H1 (cell line): ENCODE measurements around the gene PEPD. TPM values are rescaled to one million over a fixed set of nuclear protein-coding genes. Genes with fewer than 3 reads are reported as not detected.

ENCODE experiments used
- GTF2F1 ChIP-seq: IDR thresholded peaks from 2 replicates; pipeline ENCODE4 v1.6.1; 2012; ENCODE audit warnings: low read depth, low read length, improper control_type of control experiment, borderline replicate concordance
- PHF8 ChIP-seq: fragments of 200-600 bp; sonication (generic); conservative IDR thresholded peaks from 2 replicates; pipeline ENCODE4 v1.7.1; 2012; ENCODE audit warnings: low read depth, mild to moderate bottlenecking, inconsistent platforms, low read length, moderate library complexity
- RAD21 ChIP-seq, 2 experiments: IDR thresholded peaks in 1 of 2; conservative IDR thresholded peaks in 1 of 2; 2 replicates each; pipeline ENCODE4 v1.6.1; 2011; ENCODE audit warnings: low read depth in 2 of 2, low read length in 2 of 2, improper control_type of control experiment in 1 of 2, inconsistent platforms in 1 of 2, mild to moderate bottlenecking in 1 of 2, moderate library complexity in 1 of 2
- polyA plus RNA-seq, 7 experiments: library from polyadenylated mRNA; depleted of rRNA in 3 of 7; stranded (reverse) in 5 of 7; unstranded in 2 of 7; fragments of >200 nt in 5 of 7; fragments of 200-250 nt in 2 of 7; gene quantifications; 1 replicate in 5 of 7; 2 replicates in 1 of 7; 4 replicates in 1 of 7; pipeline versions ENCODE4 v1.2.1 to v1.2.3, GENCODE V29; 2011 to 2013; ENCODE audit warnings: missing spikeins in 2 of 7, mixed read lengths in 2 of 7
- total RNA-seq: library from RNA; stranded (reverse); fragmentation: NEBNext Ultra II Directional; extraction: Animal tissue kit (Norgen Biotek cat#: 25700); gene quantifications from 2 replicates; pipeline ENCODE4 v1.2.1, GENCODE V29; 2021

PEPD gene
- total and polyA plus RNA-seq, 2 of the 8 experiments (the other 6 are each of a cell fraction or from before 2014, with no cell fraction given), result 84.1 to 178 TPM

DNA sequence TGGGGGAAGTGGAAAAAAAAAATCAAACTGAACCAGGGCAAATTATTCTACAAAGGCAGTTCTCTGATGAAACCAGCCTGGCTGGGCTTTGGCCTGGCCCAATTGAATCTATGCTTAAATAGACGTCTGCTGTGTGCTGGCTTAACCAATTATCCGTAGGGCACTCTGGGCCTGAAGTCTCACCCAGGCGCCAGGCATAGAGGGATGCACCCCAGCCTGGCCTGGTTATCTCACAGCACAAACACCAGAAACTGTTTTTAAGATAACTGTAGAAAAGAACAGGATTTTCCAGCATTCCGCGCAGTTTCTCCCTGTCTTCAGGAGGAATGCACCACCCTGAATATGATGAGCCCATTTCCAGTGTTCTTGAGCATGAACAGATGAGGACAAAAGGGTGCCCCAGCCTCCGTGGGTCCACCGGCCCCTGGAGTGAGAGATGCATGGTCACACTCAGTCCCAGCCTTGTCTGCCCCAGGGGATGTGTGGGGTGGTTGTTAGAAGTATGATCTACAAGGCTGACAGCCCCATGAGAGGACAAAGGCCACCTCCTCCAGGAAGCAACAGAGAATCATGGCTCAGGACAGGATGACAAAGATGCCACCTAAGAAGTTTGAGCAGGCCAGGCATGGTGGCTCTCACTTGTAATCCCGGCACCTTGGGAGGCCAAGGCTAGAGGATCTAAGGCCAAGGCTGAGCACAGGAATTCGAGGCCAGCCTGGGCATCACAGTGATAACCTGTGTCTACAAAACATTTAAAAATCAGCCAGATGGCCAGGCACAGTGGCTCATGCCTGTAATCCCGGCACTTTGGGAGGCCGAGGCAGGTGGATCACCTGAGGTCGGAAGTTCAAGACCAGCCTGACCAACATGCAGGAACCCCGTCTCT lies 50.2 kb downstream of the PEPD start (continued):
- TF ChIP-seq PHF8 (no peak), RAD21 (IDR thresholded peaks at IDR 0.05 in 1 of 2, conservative IDR thresholded peaks at IDR 0.05 in 1 of 2; ENCODE audit: low read depth in 2 of 2, low read length in 2 of 2) (no peak), GTF2F1 (no peak)
